Measurements from ENCODE around the gene ULK3. TPM values are rescaled to one million over a fixed set of nuclear protein-coding genes. Genes with fewer than 3 reads are reported as not detected.
"Not testable (repeated sequence)": the region's sequence is repeated elsewhere in the genome, so short reads cannot be mapped to it uniquely, and the experiment has no call there.

The ULK3 gene
- total and polyA plus RNA-seq, 9 donors, result 17.4 to 45.7 (median 25.9) TPM

- peaks cover 12% of the 10 kb centered on the region for H3K4me1 ChIP-seq (ENCODE audit: insufficient read depth)
- peak; percentile 77 to 89 (median 84) for DNase-seq
- H3K9me3 ChIP-seq, result no peaks in the 10 kb centered on the region
- peak within 1 kb of the TSS; percentile 31 to 80 for H3K27ac ChIP-seq
- TF ChIP-seq EP300 (IDR thresholded peaks at IDR 0.05) (no peak), CTCF (IDR thresholded peaks at IDR 0.05) (peak in 1 of 3 donors; percentile 32), POLR2A (IDR thresholded peaks at IDR 0.05) (peak; percentile 57)
- 0 to 1% (median 1%) methylated on average over 42 to 47 of the region's 47 CpGs for whole genome bisulfite sequencing, 3 donors
- no peaks in the 10 kb centered on the region for H3K27me3 ChIP-seq
- intact Hi-C loops (cut with DNase I), result no loop called here
- peak within 1 kb of the TSS; percentile 96 for H3K4me3 ChIP-seq
- H3K36me3 ChIP-seq, result no peaks in the 10 kb centered on the region
These were observed 47.1 kb upstream of the ULK3 start, which contains the start of gene MPI for GRCh38 chr15:74889883-74890664. MPI (plus strand) TSS chr15:74890042; CDS start chr15:74890074, 32 bp downstream.

- peak overlapping the region; percentile 96 for H3K4me3 ChIP-seq
- WGBS, 3 donors, result 4 to 10% (median 6%) methylated on average over 8 of the region's 8 CpGs
- no peaks in the 10 kb centered on the region for H3K9me3 ChIP-seq
- peak overlapping the region; percentile 31 to 80 for H3K27ac ChIP-seq
- TF ChIP-seq CTCF (IDR thresholded peaks at IDR 0.05), result no peak
- no peak for TF ChIP-seq EP300 (IDR thresholded peaks at IDR 0.05)
- no peak for TF ChIP-seq POLR2A (IDR thresholded peaks at IDR 0.05)
- H3K27me3 ChIP-seq, result no peaks in the 10 kb centered on the region
- peak; percentile 30 to 64 (median 50) for DNase-seq
- H3K4me1 ChIP-seq (ENCODE audit: insufficient read depth), result peaks cover 12% of the 10 kb centered on the region
- intact Hi-C loops (cut with DNase I), result no loop called here
- H3K36me3 ChIP-seq, result no peaks in the 10 kb centered on the region
These were observed 46.5 kb upstream of the ULK3 start for GRCh38 chr15:74889390-74889882.

DNA sequence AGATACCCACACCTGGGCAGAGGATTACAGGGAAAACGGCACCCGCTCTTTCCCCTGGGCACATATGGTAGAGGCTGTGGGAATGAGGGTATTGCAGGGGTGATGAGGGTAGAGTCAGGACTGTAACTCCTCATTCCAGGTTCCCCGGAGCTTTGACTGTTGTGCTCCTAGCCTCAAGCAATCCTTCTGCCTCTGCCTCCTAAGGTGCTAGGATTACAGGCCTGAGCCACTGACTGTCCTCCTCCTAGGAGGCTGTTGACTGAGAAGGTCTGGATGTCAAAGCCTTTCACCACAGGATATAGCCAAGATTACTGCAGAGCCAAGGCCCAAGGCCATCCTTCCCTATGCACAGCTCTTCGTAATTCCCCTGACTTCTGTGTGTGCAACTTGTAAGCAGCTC, 45.8 kb upstream of the ULK3 start:
- Histone ChIP-seq H3K4me3 (no peak overlapping the region), H3K27me3 (no peaks in the 10 kb centered on the region), H3K4me1 (ENCODE audit: insufficient read depth) (peaks cover 12% of the 10 kb centered on the region), H3K9me3 (no peaks in the 10 kb centered on the region), H3K27ac (no peak overlapping the region), H3K36me3 (no peaks in the 10 kb centered on the region)
- no peak for DNase-seq
- 79 to 87% (median 83%) methylated on average over 4 of the region's 4 CpGs for WGBS, 3 donors
- intact Hi-C loops (cut with DNase I), result no loop called here
- no peak for TF ChIP-seq POLR2A (IDR thresholded peaks at IDR 0.05)
- no peak for TF ChIP-seq CTCF (IDR thresholded peaks at IDR 0.05)
- TF ChIP-seq EP300 (IDR thresholded peaks at IDR 0.05), result no peak

DNA sequence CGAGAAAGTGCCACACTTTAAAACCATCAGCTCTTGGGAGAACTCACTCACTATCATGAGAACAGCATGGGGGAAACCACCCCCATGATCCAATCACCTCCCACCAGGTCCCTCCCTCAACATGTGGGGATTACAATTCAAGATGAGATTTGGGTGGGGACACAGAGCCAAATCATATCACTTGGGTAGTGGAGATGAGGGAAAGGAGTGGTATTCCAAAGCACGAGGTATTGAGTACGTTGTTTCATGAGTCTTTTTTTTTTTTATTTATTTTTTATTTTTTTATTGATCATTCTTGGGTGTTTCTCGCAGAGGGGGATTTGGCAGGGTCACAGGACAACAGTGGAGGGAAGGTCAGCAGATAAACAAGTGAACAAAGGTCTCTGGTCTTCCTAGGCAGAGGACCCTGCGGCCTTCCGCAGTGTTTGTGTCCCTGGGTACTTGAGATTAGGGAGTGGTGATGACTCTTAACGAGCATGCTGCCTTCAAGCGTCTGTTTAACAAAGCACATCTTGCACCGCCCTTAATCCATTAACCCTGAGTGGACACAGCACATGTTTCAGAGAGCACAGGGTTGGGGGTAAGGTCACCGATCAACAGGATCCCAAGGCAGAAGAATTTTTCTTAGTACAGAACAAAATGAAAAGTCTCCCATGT, 44.7 kb upstream of the ULK3 start:
- intact Hi-C loops (cut with DNase I), result not testable (repeated sequence)
- WGBS, 3 donors, result 74 to 84% (median 81%) methylated on average over 10 of the region's 10 CpGs

More for the DNA sequence above, 44.7 kb upstream of the ULK3 start:
- H3K9me3 ChIP-seq, H3K36me3 ChIP-seq, H3K27me3 ChIP-seq, H3K27ac ChIP-seq, DNase-seq, H3K4me3 ChIP-seq: not testable (repeated sequence)
- H3K4me1 ChIP-seq (ENCODE audit: insufficient read depth), result peaks cover 12% of the 10 kb centered on the region
